DMS153 treated with DMSO at 0.1 percent for 48 hours (cell line): ENCODE results near the gene HSF2BP.
"Not testable (repeated sequence)": the region's sequence is repeated elsewhere in the genome, so short reads cannot be mapped to it uniquely, and the experiment has no call there.

ENCODE experiments used
- DNase-seq: peaks from one replicate; lab custom pipeline; 2025; ENCODE audit not compliant: unreplicated experiment; lab: John Stamatoyannopoulos, UW

HSF2BP gene

GRCh38 chr21:43659136-43660000 is at the start of gene HSF2BP, which contains the start of gene RRP1B:
TSS of gene HSF2BP (minus strand) at chr21:43659488. CDS start at chr21:43658096, 1,392 bp downstream.
TSS of gene RRP1B (plus strand) at chr21:43659560. CDS start at chr21:43659665, 105 bp downstream.
- peak; percentile 42 for DNase-seq

GRCh38 chr21:43708745-43709381 is 49.6 kb upstream of the HSF2BP start:
- no peak for DNase-seq

DNA sequence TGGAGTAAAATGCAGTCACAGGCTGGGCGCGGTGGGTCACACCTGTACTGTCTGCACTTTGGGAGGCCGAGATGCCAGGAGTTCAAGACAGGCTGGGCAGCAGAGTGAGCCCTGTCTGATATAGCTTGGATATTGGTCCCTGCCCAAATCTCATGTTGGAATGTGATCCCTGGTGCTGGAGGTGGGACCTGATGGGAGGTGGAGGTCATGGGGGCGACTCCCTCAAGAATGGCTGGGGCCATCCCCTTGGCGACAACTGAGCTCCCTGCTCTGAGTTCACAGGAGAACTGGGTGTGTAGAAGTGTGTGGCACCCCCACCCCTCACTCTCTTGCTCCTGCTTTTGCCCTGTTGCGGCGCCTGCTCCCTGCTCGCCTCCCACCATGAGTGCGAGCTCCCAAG is 48.2 kb upstream of the HSF2BP start:
- DNase-seq: no peak

- no peak for DNase-seq
Observed at GRCh38 chr21:43703035-43703880, 44.0 kb upstream of the HSF2BP start.

GRCh38 chr21:43702785-43703034 is 43.4 kb upstream of the HSF2BP start:
- DNase-seq: peak; percentile 40

DNA sequence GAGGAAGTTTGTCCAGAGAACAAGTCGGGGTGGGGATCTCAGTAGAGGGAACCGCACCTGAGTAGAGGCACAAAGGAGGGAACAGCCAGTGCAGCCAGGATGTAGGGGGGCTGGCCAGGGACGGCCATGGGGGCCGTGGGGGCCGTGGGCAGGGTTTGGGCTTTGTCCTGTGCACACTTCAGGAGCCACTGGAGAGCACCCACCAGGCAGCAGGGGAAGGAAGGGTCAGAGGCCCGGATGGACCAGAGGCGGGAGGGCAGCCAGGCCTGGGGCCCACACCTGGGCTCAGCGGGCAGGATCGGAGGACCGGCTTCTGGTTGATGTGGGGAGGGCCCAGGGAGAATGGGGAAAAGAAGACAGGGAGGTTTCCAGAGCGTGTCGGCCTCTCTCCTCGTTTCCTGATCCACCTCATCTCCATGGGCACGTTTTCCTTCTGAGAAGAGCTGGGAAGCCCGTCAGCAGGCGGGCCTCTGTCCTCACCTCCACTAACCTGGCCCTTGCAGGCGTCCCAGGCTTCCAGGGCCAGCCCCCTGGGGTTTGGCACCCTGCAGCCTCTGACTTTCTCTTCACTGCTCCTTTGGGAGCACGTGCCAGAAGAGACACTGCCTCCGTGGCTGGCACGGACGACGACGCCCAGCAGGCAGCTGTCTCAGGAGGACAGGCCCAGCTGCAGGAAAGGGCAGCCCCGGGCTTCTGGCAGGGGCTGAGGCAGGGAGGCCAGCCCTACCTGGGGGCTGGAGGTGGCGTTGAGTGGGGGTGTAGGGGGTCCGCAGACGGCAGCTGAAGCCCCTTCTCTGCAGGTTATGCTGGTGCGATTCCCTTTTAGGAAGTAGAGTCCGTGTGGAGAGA is 42.9 kb upstream of the HSF2BP start:
- peak; percentile 25 for DNase-seq

GRCh38 chr21:43699933-43700599 is 40.8 kb upstream of the HSF2BP start:
- no peak for DNase-seq

GRCh38 chr21:43699492-43699777 is 40.1 kb upstream of the HSF2BP start:
- not testable (repeated sequence) for DNase-seq

DNA sequence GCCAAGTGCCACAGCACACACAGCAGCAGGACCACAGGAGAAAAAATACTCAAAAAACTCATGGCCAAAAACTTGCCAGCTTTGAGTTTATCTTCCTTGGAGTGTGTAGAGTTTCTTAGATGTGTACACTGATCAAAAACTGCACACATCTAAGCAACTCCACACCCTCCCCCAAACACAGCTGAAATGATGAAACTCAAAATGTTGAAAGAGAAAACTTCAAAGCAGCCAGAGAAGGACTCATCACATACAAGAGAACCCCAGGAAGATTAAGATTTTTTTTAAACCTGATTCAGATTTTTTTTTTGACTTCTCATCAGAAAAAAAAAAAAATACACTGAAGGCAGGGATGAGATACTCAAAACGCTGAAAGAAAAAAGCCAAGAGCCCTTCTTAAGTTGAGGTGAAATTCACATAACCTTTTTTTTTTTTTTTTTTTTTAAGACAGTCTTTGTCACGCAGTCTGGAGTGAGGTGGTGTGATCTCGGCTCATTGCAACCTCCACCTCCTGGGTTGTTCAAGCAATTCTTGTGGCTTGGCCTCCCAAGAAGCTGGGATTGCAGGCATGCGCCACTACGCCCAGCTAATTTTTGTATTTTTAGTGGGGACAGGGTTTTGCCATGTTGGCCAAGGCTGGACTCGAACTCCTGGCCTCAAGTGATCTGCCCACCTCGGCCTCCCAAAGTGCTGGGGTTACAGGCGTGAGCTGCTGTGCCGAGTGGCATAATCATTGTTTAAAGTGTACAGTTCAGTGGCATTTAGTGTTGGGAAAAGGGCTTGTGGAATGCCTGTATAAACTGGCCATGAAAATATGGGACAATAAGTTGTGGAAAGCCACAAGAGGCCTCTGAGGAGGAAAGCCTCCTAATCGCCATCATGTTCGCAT is 38.7 kb upstream of the HSF2BP start:
- no peak for DNase-seq

- DNase-seq: no peak
Observed at GRCh38 chr21:43696214-43696613, 36.9 kb upstream of the HSF2BP start.

- no peak for DNase-seq
Observed at GRCh38 chr21:43694437-43695079, 35.3 kb upstream of the HSF2BP start.

- DNase-seq: no peak
Observed at GRCh38 chr21:43693981-43694380, 34.7 kb upstream of the HSF2BP start.

- no peak for DNase-seq
Observed at GRCh38 chr21:43692949-43693348, 33.7 kb upstream of the HSF2BP start.

DNA sequence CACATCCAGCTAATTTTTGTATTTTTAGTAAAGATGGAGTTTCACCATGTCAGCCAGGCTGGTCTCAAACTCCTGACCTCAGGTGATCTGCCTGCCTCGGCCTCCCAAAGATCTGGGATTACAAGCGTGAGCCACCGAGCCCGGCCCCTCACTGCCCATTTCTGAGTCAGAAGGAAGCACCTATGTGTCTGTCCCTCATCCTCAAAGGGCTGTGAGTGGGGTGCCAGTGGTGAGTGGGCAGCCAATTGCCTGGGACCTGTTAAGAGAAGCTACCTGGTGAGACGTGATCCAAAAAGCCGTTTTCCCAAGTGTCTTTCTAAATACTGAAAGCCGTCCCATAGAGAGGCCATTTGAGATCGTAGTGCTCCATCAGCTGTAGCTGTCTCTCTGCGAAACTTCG is 32.5 kb upstream of the HSF2BP start:
- no peak for DNase-seq

- DNase-seq: no peak
Observed at GRCh38 chr21:43691086-43691795, 32.0 kb upstream of the HSF2BP start.

GRCh38 chr21:43690346-43690745 is 31.1 kb upstream of the HSF2BP start:
- DNase-seq: no peak

DNA sequence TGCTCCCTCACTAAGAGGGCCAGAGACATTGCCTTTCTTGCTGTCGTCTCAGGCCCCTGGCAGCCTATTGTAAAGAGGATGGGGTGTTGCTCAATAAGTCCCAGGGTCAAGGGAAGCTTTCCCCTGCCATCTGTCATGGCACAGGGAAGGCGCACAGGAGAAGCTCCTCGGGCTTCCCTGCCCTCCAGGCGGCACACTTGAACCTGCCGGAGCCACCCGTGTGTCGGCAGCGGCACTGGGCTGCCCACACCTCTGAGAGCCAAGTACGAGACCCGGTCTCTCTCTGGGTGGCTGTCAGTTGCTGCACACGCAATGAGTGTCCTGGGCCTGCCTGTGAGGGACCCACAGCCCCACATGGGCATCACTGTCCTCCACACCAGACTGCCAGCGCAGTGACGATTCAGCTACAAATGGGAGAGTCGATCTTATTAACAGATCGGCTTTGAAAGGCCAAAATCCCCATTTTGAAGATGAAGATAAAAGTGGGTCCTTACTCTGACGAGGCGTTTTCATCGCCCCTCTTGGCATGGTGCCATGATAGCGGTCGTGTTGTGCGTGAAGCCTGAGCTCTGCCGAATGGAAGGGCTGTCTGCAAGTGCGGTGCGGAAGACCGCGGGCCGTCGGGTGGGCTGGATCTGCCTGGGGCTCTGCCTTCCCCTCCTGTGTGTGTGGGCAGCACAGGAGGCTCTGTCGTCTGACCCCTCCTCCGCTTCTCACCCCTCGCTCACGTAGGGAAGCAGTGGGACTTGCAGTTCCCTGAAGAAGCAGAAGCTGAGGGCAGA is 30.5 kb upstream of the HSF2BP start:
- no peak for DNase-seq

DNA sequence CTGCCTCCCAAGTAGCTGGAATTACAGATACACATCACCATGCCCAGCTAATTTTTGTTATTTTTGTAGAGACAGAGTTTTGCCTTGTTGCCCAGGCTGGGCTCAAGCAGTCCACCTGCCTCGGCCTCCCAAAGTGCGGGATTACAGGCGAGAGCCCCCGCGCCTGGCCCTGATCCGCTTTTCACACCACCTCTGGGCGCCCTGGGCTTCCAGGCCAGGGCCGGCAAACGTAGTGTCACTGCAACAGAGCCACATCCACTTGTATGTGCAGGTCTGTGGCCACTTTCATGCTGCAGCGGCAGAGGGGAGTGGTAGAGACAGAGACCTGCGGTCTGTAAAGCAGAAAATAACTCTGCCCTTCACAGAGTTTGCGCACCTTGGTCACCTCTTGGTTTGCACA is 29.6 kb upstream of the HSF2BP start:
- no peak for DNase-seq
